Skeletal muscle cell (primary cell): ENCODE measurements around the gene DLGAP4.

Experiments used
- DNase-seq: peaks from one replicate; pipeline ENCODE4 v3.0.0-alpha.2; 2010; ENCODE audit warnings: low read depth
- H3K4me3 ChIP-seq: 2 replicates; pipeline ENCODE4 v1.5.1; 2011; ENCODE audit warnings: low read depth, mild to moderate bottlenecking, control low read depth, low read length, moderate library complexity

DLGAP4 gene

GRCh38 chr20:36274181-36274841, 31.8 kb upstream of the DLGAP4 start:
- H3K4me3 ChIP-seq: no peak overlapping the region
- no peak for DNase-seq

GRCh38 chr20:36275011-36275410, 31.1 kb upstream of the DLGAP4 start:
- H3K4me3 ChIP-seq: no peak overlapping the region
- no peak for DNase-seq

DNA sequence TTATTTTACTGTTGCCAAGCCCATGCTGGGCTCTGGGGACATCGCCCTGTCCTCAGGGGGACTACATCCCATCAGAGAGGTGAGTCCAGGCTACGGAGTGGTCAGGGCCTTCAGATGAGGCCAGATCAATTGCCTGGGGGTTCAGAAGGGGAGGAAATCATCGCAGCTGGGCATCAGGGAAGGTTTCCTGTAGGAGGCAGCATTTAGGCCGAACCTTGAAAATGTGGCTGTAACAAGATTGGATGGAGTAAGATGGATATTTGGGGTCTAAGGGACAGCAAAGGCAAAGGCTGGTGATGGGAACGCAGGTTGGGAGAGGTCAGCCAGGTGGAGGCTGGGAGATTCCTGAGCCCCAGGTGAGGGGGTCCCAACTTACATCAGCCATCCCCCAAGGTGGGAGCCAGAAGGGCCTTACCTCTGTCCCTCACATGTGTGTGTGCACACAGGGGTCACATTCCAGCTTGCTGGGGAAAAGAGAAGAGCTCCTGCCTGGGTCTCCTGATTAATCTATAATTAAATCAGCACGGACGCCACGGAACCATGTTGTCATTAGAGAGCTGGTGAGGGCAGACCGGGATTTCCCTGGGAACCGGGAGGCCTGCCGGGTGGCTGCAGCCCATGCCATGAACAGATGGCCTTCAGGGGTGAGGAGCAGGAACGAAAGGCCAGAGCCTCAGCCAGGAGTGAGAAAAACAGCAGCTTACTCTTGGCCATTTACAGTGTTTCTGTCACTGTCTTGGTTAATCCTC, 30.5 kb upstream of the DLGAP4 start:
- H3K4me3 ChIP-seq: no peak overlapping the region
- DNase-seq: no peak

DNA sequence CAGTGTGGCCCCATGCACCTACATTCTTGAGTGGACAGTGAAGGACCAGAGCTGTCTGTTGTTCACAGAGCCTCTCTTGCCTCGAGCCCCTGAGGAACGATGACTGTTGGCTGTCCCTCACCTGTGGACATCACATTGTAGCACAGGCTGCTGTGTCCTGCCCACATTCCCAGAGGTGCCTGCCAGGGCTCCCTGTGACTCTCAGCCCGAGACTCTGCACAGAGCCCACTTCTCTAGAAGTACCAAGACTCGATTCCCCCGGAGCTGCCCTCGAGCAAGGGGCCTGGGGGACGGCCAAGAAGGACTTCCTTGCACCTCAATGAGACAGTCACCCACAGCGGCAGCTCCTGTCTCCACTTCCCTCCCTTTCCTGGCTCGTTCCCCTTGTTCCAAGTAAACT, 28.6 kb upstream of the DLGAP4 start:
- no peak overlapping the region for H3K4me3 ChIP-seq
- DNase-seq: no peak

DNA sequence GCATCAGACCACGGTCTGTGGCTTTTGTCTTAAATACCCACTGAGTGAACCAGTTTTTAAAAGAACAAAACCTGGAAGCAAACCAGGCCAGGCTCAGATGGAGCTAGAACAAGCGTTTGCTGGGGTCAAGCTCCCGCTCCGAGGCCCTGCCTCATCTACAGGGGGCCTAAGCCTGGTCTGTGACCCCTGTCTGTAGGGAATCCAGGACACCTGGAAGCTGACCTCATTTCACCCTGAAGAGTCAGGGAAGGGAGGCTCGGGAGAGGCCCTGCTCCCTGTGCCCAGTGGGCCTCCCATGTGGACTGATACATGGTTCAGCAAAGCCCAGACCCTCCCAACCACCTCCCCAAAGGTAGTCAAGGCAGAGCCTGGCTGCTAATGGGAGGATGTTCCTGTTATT, 26.8 kb upstream of the DLGAP4 start:
- no peak overlapping the region for H3K4me3 ChIP-seq
- DNase-seq: no peak

- DNase-seq: no peak
- H3K4me3 ChIP-seq: no peak overlapping the region
Observed at GRCh38 chr20:36279776-36280175, 26.4 kb upstream of the DLGAP4 start.

GRCh38 chr20:36281785-36282380, 24.3 kb upstream of the DLGAP4 start:
- DNase-seq: no peak
- no peak overlapping the region for H3K4me3 ChIP-seq

DNA sequence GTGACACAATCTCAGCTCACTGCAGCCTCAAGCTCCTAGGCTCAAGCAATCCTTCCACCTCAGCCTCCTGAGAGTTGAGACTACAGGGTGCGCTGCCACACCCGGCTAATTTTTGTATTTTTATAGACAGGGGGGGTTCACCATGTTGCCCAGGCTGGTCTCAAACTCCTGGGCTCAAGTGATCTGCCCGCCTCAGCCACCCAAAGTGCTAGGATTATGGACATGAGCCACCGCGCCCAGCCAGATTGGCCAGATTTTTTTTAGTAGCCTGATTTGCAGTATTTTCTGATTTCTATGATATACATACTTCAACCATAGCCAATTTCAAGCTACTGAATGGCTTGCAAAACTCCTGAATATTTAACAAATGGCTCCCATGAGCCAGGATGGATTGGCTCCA, 21.4 kb upstream of the DLGAP4 start:
- no peak for DNase-seq
- no peak overlapping the region for H3K4me3 ChIP-seq

- no peak overlapping the region for H3K4me3 ChIP-seq
- no peak for DNase-seq
Observed at GRCh38 chr20:36285746-36286447, 20.2 kb upstream of the DLGAP4 start.

DNA sequence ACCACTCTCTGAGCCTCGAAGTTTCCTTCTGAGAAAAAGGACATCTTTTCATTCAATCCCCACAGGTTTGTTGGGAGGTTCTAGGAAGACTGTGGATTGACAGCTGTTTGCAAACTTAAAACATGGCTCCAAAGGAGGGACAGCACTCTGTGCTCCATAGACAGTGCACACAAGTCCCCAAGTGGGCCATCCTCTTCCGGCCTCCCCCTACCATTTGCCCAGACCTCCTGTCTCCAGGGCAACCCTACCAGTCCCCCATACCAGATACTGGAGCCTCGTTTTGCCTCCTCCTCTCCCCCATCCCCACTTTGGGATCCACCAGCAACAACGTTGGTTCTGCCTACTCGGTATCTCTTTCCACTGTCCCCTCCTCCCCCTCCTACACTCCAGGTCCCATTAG, 8.5 kb upstream of the DLGAP4 start:
- no peak for DNase-seq
- no peak overlapping the region for H3K4me3 ChIP-seq

- H3K4me3 ChIP-seq: no peak overlapping the region
- DNase-seq: no peak
Observed at GRCh38 chr20:36298061-36298460, 8.1 kb upstream of the DLGAP4 start.

GRCh38 chr20:36298795-36299339, 7.3 kb upstream of the DLGAP4 start:
- DNase-seq: no peak
- H3K4me3 ChIP-seq: no peak overlapping the region

- H3K4me3 ChIP-seq: no peak overlapping the region
- DNase-seq: no peak
Observed at GRCh38 chr20:36299459-36299858, 6.7 kb upstream of the DLGAP4 start.

DNA sequence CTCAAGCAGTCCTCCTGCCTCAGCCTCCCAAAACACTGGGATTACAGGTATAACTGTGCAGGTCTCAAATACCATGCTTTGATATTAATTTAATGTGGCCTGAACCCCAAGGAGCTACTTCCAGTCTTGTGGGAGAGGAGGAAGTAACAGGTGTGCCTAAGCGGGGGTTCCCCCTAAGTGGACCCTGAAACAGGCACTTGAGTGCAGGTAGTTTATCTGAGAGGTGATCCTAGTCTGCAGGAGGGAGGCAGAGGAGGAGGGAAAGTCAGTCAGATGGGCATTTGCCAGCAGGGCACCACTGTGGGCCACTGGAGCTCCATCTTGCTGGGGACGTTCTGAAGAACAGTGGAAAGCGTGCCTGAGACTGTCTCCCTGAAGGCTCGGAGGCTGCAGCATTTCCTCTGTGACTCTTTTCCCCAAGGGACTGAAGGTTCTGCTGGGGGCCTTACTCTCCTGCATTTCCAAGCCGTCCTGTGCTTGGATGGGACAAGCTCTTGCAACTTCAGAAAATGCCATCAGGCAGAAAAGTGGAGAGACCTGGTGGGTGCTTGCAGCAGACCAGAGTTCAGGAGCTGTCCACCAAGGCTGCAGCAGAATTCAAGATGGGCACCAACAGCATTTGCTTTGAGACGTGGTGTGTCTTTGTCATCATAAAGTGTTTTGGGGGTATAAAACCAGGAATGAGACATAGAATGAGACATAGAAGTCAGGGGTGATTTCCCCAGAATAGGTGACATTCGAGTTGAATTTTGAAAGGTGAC, 4.6 kb upstream of the DLGAP4 start:
- DNase-seq: no peak
- no peak overlapping the region for H3K4me3 ChIP-seq

- no peak overlapping the region for H3K4me3 ChIP-seq
- no peak for DNase-seq
Observed at GRCh38 chr20:36303020-36303595, 3.0 kb upstream of the DLGAP4 start.

GRCh38 chr20:36303831-36304230, 2.3 kb upstream of the DLGAP4 start:
- no peak overlapping the region for H3K4me3 ChIP-seq
- no peak for DNase-seq

DNA sequence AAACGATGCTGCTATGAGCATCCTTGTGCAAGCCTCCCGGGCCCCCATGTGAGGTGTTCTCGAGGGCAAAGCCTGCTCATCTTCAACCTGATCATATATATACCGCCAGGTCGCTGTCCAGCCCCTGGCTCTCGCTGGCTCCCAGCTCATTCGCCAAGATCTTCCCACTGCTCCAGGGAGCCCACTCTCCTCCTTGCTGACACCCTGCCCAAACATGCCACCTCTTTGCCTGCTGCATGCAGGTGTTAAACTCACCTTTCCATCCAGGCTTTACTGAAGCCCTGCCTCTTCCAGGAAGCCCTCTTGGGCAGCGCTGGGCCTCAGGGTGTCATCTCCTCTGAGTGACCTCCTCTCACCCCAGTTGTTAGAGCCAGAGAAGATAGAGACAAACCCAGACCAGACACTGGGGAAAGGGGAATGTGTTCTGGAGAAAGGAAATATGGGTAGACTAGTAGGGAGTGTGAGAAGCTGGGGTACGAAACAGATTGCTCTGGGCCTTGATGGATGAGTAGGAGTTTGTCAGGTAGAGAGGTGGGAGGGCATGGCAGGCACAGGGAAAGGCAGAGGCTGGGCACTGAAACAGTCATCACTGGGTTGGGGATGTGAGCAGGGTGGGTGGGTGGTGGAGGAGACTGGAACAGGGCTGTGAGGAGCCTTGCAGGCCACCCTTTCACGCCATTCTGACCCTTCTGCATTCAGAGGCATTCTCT, 1.2 kb upstream of the DLGAP4 start:
- no peak overlapping the region for H3K4me3 ChIP-seq
- no peak for DNase-seq
